Uterus (tissue), 4 donors: ENCODE results near the gene ATP5F1B. TPM values are rescaled to one million over a fixed set of nuclear protein-coding genes. Genes with fewer than 3 reads are reported as not detected.

Experiments
- DNase-seq, 2 donors: peaks; one replicate each; pipeline ENCODE4 v3.0.0-alpha.2; 2019 to 2020
- H3K27ac ChIP-seq, 2 donors: fragments of 200-600 bp; sonication (generic); 1 replicate in 1 of 2; 2 replicates in 1 of 2; pipeline ENCODE4 v1.5.1; 2016 to 2018
- H3K27me3 ChIP-seq, 2 donors: fragments of 200-600 bp; sonication (generic); one replicate each; pipeline ENCODE4 v1.5.1; 2018 to 2019; ENCODE audit warnings: control low read depth in 1 of 2
- H3K36me3 ChIP-seq, 2 donors: fragments of 200-600 bp; sonication (generic); one replicate each; pipeline ENCODE4 v1.5.1; 2019; ENCODE audit warnings: control low read depth in 1 of 2
- H3K4me1 ChIP-seq, 2 donors: fragments of 200-600 bp; sonication (generic); one replicate each; pipeline ENCODE4 v1.5.1; 2018 to 2019; ENCODE audit warnings: control low read depth in 1 of 2
- H3K4me3 ChIP-seq, 2 donors: fragments of 200-600 bp; sonication (generic); 1 replicate in 1 of 2; 2 replicates in 1 of 2; pipeline ENCODE4 v1.5.1; 2018 to 2019; ENCODE audit warnings: mild to moderate bottlenecking in 1 of 2
- H3K9me3 ChIP-seq, 2 donors: fragments of 200-600 bp; sonication (generic); one replicate each; pipeline ENCODE4 v1.5.1; 2019; ENCODE audit warnings: control low read depth in 1 of 2
- CTCF ChIP-seq, 4 experiments: fragments of 200-600 bp in 2 of 4; fragments of 450-650 bp in 2 of 4; sonication (generic) in 2 of 4; IDR thresholded peaks; one replicate each; pipeline ENCODE4 v1.5.1; 2016 to 2019; ENCODE audit warnings: antibody characterized with exemption in 4 of 4, mild to moderate bottlenecking in 2 of 4, moderate library complexity in 1 of 4
- POLR2A ChIP-seq, 2 donors: fragments of 450-650 bp; IDR thresholded peaks; one replicate each; pipeline ENCODE4 v1.6.1; 2016; ENCODE audit warnings: antibody characterized with exemption in 2 of 2, mild to moderate bottlenecking in 1 of 2, moderate library complexity in 1 of 2
- intact Hi-C: fragments of 100-400 bp; cut with DNase I; formaldehyde crosslinking; loops from one replicate; pipeline ENCODE4 v1.15.1; 2023; ENCODE audit warnings: low total_unique reads
- total RNA-seq, 4 donors: library from RNA; depleted of rRNA in 3 of 4; stranded (reverse); fragments of >200 nt in 3 of 4; gene quantifications; one replicate each; pipeline versions ENCODE4 v1.1.0 to v1.2.4, GENCODE V29; 2014 to 2023
- donor health status: DM: yes; HTN: yes; CAD: no.

The ATP5F1B gene
- total RNA-seq, 4 donors from 2014 or later: 166 to 279 (median 244) TPM

GRCh38 chr12:56622535-56622934, 23.2 kb downstream of the ATP5F1B start:
- no peak overlapping the region for H3K4me3 ChIP-seq
- no peaks in the 10 kb centered on the region for H3K27me3 ChIP-seq
- no peaks in the 10 kb centered on the region for H3K9me3 ChIP-seq
- no peak overlapping the region for H3K27ac ChIP-seq
- intact Hi-C loops: no loop called here
- DNase-seq: no peak
- peaks cover 4 to 27% of the 10 kb centered on the region in 2 donors for H3K4me1 ChIP-seq
- TF ChIP-seq POLR2A (IDR thresholded peaks at IDR 0.05) (no peak), CTCF (IDR thresholded peaks at IDR 0.05) (no peak)
- H3K36me3 ChIP-seq: no peaks in the 10 kb centered on the region

GRCh38 chr12:56616925-56617324, 28.9 kb downstream of the ATP5F1B start:
- no peak overlapping the region for H3K4me3 ChIP-seq
- intact Hi-C loops: no loop called here
- DNase-seq: no peak
- H3K27me3 ChIP-seq: no peaks in the 10 kb centered on the region
- peaks cover 0 to 7% of the 10 kb centered on the region in 2 donors for H3K4me1 ChIP-seq
- TF ChIP-seq CTCF (IDR thresholded peaks at IDR 0.05) (no peak), POLR2A (IDR thresholded peaks at IDR 0.05) (no peak)
- H3K27ac ChIP-seq: no peak overlapping the region
- no peaks in the 10 kb centered on the region for H3K36me3 ChIP-seq
- no peaks in the 10 kb centered on the region for H3K9me3 ChIP-seq

GRCh38 chr12:56616244-56616643, 29.5 kb downstream of the ATP5F1B start:
- Histone ChIP-seq H3K36me3 (no peaks in the 10 kb centered on the region), H3K4me3 (no peak overlapping the region), H3K4me1 (peaks cover 0 to 4% of the 10 kb centered on the region in 2 donors), H3K27ac (no peak overlapping the region), H3K9me3 (no peaks in the 10 kb centered on the region), H3K27me3 (no peaks in the 10 kb centered on the region)
- DNase-seq: no peak
- intact Hi-C loops: no loop called here
- TF ChIP-seq CTCF (IDR thresholded peaks at IDR 0.05) (no peak), POLR2A (IDR thresholded peaks at IDR 0.05) (no peak)

- Histone ChIP-seq H3K36me3 (no peaks in the 10 kb centered on the region), H3K27me3 (no peaks in the 10 kb centered on the region), H3K9me3 (no peaks in the 10 kb centered on the region), H3K4me1 (no peaks in the 10 kb centered on the region), H3K27ac (no peak overlapping the region), H3K4me3 (no peak overlapping the region)
- TF ChIP-seq POLR2A (IDR thresholded peaks at IDR 0.05) (no peak), CTCF (IDR thresholded peaks at IDR 0.05) (no peak)
- no peak for DNase-seq
- intact Hi-C loops: no loop called here
Measured at GRCh38 chr12:56614627-56615026, 31.2 kb downstream of the ATP5F1B start.

- intact Hi-C loops: no loop called here
- no peak for DNase-seq
- Histone ChIP-seq H3K4me3 (no peak overlapping the region), H3K4me1 (no peaks in the 10 kb centered on the region), H3K36me3 (no peaks in the 10 kb centered on the region), H3K9me3 (no peaks in the 10 kb centered on the region), H3K27me3 (no peaks in the 10 kb centered on the region), H3K27ac (no peak overlapping the region)
- TF ChIP-seq POLR2A (IDR thresholded peaks at IDR 0.05): no peak
- TF ChIP-seq CTCF (IDR thresholded peaks at IDR 0.05): no peak
Measured at GRCh38 chr12:56604355-56604754, 41.4 kb downstream of the ATP5F1B start.
